Omental fat pad (tissue), 4 donors: ENCODE data around the gene NEAT1. TPM values are rescaled to one million over a fixed set of nuclear protein-coding genes. Genes with fewer than 3 reads are reported as not detected.
A peak's percentile ranks its signal among the peaks of the same experiment; 100 is the strongest.
"Not testable (repeated sequence)": the region's sequence is repeated elsewhere in the genome, so short reads cannot be mapped to it uniquely, and the experiment has no call there.

ENCODE experiments used
- ATAC-seq: fragments of 150-250 bp; one replicate; pipeline ENCODE4 v1.9.1; 2016; ENCODE audit warnings: mild to moderate bottlenecking, moderate library complexity; ENCODE audit not compliant: low FRiP score
- DNase-seq: peaks from one replicate; pipeline ENCODE4 v3.0.0-alpha.2; 2019; ENCODE audit warnings: low spot score
- total RNA-seq, 4 donors: library from RNA; depleted of rRNA; stranded (reverse); fragments of >200 nt; gene quantifications; one replicate each; pipeline ENCODE4 v1.1.0, GENCODE V29; 2016
- TF ChIP-seq, protein P1 (sequence below), 3 donors: fragments of 450-650 bp; IDR thresholded peaks; one replicate each; pipeline ENCODE4 v1.5.1; 2016 to 2017; ENCODE audit warnings: antibody characterized with exemption in 3 of 3, mild to moderate bottlenecking in 3 of 3, moderate library complexity in 2 of 3

NEAT1 gene
- total RNA-seq, 4 donors from 2014 or later, result 447 to 1,169 (median 678) TPM

DNA sequence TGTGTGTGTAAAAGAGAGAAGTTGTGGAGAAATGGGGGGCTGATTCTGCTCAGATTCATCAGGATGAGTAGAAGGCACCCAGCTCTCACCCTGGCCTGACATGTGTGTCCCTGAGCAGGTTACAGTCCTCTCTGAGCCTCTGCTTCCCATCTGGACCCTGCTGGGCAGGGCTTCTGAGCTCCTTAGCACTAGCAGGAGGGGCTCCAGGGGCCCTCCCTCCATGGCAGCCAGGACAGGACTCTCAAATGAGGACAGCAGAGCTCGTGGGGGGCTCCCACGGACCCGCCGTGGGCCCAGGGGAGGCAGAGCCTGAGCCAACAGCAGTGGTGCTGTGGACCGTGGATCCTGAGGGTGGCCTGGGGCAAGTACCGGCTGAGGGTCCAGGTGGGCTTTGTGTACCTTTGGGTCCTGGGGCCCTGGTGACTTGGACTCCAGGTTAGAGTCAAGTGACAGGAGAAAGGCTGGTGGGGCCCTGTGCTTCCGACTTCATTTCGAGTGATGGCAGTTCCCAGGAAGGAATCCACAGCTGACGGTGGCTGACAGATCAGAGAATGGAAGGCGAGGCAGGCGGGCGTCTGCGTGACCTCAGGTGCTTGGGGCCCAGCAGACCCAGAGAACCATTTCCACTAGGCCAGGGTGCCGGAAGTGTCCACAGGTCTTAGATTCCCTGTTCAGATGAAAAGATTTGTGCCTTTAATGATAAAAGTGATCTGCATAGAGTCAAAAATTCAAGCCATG, 21.9 kb downstream of the NEAT1 start:
- no peak for ATAC-seq
- DNase-seq, result no peak
- TF ChIP-seq, protein P1, sequence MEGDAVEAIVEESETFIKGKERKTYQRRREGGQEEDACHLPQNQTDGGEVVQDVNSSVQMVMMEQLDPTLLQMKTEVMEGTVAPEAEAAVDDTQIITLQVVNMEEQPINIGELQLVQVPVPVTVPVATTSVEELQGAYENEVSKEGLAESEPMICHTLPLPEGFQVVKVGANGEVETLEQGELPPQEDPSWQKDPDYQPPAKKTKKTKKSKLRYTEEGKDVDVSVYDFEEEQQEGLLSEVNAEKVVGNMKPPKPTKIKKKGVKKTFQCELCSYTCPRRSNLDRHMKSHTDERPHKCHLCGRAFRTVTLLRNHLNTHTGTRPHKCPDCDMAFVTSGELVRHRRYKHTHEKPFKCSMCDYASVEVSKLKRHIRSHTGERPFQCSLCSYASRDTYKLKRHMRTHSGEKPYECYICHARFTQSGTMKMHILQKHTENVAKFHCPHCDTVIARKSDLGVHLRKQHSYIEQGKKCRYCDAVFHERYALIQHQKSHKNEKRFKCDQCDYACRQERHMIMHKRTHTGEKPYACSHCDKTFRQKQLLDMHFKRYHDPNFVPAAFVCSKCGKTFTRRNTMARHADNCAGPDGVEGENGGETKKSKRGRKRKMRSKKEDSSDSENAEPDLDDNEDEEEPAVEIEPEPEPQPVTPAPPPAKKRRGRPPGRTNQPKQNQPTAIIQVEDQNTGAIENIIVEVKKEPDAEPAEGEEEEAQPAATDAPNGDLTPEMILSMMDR (IDR thresholded peaks at IDR 0.05), result no peak

DNA sequence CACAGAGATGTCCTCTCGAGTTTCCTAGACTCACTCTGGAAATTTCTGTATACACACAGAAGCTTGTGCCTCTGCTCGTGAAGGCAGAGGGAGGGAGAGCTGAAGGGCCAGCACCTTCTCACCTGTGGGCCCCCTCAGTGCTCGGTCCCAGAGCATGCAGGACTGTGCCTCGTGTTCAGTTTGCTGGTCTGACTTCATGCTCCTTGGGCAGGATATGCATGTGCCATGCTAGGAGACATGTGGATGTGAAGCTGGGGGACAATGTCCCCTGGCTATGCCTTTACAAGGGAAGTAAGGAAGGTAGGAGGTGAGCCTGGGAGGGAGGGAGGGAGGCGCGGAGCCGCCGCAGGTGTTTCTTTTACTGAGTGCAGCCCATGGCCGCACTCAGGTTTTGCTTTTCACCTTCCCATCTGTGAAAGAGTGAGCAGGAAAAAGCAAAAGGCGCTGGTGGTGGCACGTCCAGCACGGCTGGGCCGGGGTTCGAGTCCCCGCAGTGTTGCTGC, 22.6 kb downstream of the NEAT1 start:
- DNase-seq (no peak), ATAC-seq (peak; percentile 0)

DNA sequence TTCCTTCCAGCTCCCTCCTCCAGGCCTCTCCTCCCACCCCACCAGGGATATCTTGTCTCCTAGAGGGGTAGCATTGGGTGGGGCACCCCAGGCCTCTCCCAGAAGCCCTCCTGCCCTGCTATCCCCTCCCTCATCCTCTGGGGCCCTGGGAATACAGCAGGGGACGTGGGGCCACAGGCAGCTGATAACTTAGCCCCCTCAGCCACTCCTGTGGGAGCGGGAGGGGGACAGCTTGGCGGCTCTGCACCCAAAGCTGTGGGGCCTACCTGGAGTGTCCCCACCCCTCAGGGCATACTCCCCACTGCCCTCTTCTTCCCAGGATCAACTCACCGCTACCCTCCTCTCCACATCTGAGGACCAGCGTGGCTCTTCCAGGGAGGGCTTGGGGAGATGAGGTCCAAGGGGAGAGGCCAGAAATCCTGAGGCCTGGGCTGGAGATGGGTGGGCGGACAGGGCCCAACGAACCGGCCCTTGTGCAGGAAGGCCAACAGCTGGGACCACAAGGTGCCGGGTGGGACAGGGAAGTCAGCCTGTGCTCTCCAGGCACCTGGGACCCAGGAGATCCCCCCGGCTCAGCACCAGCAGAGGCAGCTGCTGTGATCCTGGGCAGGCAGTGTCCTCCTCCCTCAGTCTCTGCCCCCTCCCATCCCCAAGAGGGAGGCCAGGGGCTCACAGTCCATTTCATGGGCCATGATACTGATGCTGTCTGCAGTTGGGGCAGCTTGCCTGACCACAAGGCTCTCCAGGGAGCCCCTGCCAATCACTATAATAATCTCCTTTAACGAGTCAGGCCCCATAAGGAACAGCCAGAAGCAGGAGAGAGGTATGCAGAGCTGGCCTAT, 23.2 kb downstream of the NEAT1 start:
- TF ChIP-seq, protein P1 (IDR thresholded peaks at IDR 0.05), result no peak
- ATAC-seq (peak; percentile 3), DNase-seq (no peak)

More for the DNA sequence above, 22.6 kb downstream of the NEAT1 start:
- TF ChIP-seq, protein P1 (IDR thresholded peaks at IDR 0.05), result no peak

DNA sequence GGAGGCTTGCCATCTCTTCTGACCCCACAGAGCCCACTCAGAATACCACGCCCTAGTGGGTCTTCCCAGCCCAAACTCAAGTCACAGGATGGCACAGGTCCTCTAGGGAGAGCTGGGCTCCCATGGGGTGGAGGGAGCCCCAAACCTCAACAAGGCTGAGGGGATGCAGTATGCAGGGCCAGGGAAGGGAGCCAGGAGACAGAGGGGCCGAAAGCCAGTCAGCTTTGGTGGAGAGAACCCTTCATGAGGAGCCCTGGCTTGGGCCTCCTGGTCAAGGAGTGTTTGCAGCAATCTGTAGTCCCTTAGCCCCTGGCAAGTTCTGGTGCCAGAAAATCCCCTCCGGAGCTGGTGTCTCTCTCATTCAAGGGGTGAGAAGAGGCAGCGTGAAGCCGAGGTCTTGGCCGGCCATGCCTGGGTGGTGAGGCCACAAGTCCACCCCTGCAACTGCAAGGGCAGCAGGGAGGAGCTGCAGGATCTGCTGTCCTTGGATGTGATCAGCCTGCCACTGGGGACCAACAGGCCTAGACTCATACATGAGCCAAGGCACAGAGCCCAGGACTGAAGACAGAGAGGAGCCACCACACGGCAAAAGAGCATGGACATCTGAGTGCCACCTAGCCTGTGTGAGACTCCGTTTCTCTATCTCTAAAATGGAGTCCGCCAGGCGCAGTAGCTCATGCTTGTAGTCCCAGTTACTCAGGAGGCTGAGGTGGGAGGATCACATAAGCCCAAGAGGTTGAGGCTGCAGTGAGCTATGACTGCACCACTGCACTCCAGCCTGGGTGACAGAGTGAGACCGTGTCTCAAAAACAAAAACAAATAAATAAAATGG, 24.1 kb downstream of the NEAT1 start:
- ATAC-seq, result peak; percentile 4
- no peak for DNase-seq
- TF ChIP-seq, protein P1 (IDR thresholded peaks at IDR 0.05), result no peak

DNA sequence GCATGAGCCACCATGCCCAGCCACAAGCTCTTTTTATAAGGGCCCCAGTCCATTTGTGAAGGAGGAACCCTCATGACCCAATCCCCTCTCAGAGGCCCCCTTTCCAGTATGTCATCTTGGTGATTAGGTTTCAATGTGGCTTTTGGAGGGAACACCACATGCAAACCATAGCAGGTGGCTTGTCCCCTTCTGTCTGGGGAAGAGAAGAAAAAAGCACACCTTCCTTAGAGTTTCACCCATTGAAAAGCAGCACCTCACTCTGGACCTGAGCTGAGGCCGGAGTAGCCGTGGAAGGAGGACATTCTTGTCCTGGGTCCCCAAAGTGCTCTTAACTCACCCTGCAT, 25.4 kb downstream of the NEAT1 start:
- TF ChIP-seq, protein P1 (IDR thresholded peaks at IDR 0.05), result no peak
- DNase-seq (no peak), ATAC-seq (no peak)

DNA sequence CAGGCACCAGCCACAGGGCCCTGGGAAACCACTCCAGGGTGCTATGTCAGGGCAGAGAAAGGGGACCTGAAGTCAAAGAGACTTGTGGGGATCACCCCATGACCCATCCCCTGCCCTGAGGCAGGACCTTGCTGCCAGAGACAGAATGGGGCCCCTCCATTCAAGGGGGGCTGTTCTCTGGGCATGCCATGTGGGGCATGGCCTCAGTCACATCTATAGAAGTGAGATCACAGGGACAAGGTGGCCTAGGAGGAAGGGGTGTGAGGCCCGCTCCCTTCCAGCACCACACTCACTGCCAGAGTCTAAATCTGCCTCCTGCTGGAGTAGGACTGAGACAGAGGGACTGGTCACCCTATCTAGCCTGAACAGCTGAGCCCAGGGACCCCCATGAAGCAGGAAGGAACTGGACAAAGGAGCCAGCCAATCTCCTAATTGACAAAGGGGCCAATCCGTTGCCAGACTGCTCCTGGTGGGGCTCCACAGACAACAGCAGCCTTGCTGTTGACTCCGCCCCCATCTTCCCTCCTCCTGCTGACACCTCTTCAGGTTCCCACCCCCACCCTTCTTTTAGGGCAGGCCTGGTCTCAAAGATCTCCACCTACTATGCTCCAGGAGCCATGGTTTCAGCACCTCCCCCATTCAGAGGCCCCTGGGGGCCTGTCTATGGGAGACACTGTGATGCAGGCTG, 26.0 kb downstream of the NEAT1 start:
- ATAC-seq, result peak; percentile 12
- TF ChIP-seq, protein P1 (IDR thresholded peaks at IDR 0.05), result no peak
- no peak for DNase-seq

DNA sequence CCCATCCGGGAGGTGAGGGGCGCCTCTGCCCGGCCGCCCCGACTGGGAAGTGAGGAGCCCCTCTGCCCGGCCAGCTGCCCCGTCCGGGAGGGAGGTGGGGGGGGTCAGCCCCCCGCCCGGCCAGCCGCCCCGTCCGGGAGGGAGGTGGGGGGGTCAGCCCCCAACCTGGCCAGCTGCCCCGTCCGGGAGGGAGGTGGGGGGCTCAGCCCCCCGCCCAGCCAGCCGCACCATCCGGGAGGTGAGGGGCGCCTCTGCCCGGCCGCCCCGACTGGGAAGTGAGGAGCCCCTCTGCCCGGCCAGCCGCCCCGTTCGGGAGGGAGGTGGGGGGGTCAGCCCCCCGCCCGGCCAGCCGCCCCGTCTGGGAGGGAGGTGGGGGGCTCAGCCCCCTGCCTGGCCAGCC, 28.7 kb downstream of the NEAT1 start:
- ATAC-seq, DNase-seq: not testable (repeated sequence)

DNA sequence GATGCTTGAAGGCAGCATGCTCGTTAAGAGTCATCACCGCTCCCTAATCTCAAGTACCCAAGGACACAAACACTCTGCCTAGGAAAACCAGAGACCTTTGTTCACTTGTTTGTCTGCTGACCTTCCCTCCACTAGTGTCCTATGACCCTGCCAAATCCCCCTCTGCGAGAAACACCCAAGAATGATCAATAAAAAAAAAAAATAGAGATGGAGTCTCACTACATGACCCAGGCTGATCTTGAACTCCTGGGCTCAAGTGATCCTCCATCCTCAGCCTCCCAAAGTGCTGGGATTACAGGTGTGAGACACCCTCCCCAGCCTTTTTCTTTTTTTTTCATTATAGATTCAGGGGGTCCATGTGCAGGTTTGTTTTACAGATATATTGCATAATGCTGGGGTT, 29.7 kb downstream of the NEAT1 start:
- not testable (repeated sequence) for ATAC-seq, DNase-seq
